ENCODE results near the gene DNAH7. TPM values are rescaled to one million over a fixed set of nuclear protein-coding genes. Genes with fewer than 3 reads are reported as not detected.

Gene DNAH7
- total and polyA plus RNA-seq, 2 of the 8 experiments (the other 6 are each of a cell fraction or from before 2014, with no cell fraction given), result 0.07 to 0.08 TPM

DNA sequence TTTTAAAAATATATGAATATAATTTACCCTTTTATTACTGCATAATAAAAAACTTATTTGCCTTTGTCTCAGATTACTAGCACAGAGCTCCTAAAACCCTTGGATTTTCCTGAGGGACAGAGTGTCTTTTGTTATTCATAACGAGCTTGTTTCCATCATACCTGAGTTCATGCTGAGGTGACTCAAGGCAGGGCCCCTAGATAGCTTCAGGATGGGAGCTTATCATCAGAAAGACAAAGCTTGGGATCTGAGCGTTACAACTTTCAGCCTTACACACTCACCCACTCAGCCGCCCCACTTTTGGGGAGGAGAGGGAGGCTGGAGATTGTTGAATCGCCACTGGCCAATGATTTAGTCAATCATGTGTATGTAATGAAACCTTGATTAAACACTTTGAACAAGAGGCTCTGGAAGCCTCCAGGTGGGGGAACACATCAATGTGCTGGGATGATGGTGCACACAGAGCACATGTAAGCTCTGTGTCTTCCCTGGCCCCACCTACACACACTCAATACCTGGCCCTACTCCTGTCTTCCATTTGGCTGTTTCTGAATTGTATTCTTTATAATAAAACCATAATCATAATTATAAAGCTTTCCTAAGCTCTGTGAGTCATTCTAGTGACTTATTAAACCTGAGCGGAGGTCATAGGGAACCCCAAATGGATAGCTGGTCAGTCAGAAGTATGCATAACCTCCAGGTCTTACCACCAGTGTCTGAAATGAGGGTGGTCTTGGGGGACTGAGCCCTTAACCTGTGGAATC lies 28.5 kb upstream of the DNAH7 start:
- H3K18ac ChIP-seq (ENCODE audit: extremely low read depth, low read length), result peak overlapping the region; percentile 65; the same call in 1 of the 2 replicates
- H3K27ac ChIP-seq (ENCODE audit: low read depth, low read length), result peak overlapping the region; percentile 64; the same call in 1 of the 2 replicates
- 30% methylated on average over 5 of the region's 5 CpGs; no CpG with 5 or more reads in 1 of the 2 experiments for WGBS, 2 experiments (ENCODE audit: extremely low coverage in 1 of 2, insufficient coverage in 1 of 2, insufficient read length in 1 of 2, insufficient replicate concordance in 2 of 2, low coverage in 1 of 2, low lambda C conversion rate in 2 of 2, missing lambda C conversion rate in 1 of 2)

More for the DNA sequence above, 28.5 kb upstream of the DNAH7 start:
- Histone ChIP-seq H2AFZ (ENCODE audit: low read length) (peak overlapping the region; percentile 46; the same call in 1 of the 2 replicates), H4K8ac (ENCODE audit: extremely low read depth, insufficient read depth, low read length) (no peak overlapping the region), H3K56ac (replicated peaks; ENCODE audit: insufficient read length, low read depth, low read length) (no peak overlapping the region), H3K14ac (ENCODE audit: insufficient read length) (no peak overlapping the region), H3K36me3 (ENCODE audit: control insufficient read depth in 2 of 4, insufficient read depth in 4 of 4, low read length in 3 of 4) (no peaks in the 10 kb centered on the region), H3K9ac (replicated peaks in 1 of 4; ENCODE audit: extremely low read depth in 1 of 4, low read depth in 3 of 4, low read length in 3 of 4) (0 out of 7 replicates have a peak overlapping the region, but pooled peaks of 1 of the 4 experiments have one; percentile 27), H2BK5ac (ENCODE audit: low read depth, low read length) (peak overlapping the region; percentile 75; the same call in 1 of the 2 replicates), H3K23ac (ENCODE audit: insufficient read length) (no peak overlapping the region), H3K79me1 (ENCODE audit: low read depth, low read length) (no peaks in the 10 kb centered on the region), H2BK20ac (ENCODE audit: low read length) (peak overlapping the region; percentile 93), H2BK120ac (replicated peaks; ENCODE audit: low read depth, low read length) (peak overlapping the region; percentile 86), H2BK12ac (ENCODE audit: low read depth, low read length) (peak overlapping the region; percentile 95), H3K4me3 (ENCODE audit: extremely low read depth in 1 of 4, insufficient read depth in 2 of 4, low read depth in 3 of 4, low read length in 4 of 4) (peak overlapping the region in 3 of 4 experiments; percentile 13 to 28 (median 14); a peak in 1 of 8 replicates), H4K91ac (replicated peaks; ENCODE audit: insufficient read length, low read length) (peak overlapping the region; percentile 58), H3K79me2 (ENCODE audit: control insufficient read depth in 1 of 2, insufficient read depth in 2 of 2, low read length in 2 of 2) (no peaks in the 10 kb centered on the region), H4K20me1 (replicated peaks in 1 of 2; ENCODE audit: control insufficient read depth in 1 of 2, insufficient read depth in 2 of 2, low read length in 2 of 2) (no peaks in the 10 kb centered on the region), H2AK5ac (ENCODE audit: low read depth, low read length) (no peak overlapping the region), H3K4ac (replicated peaks; ENCODE audit: insufficient read length, low read depth, low read length) (no peak overlapping the region), H3K23me2 (ENCODE audit: low read depth, low read length) (no peaks in the 10 kb centered on the region; the same call in 1 of the 2 replicates), H2BK15ac (ENCODE audit: low read length) (no peak overlapping the region), H3K4me2 (ENCODE audit: insufficient read depth in 1 of 2, low read depth in 2 of 2, low read length in 2 of 2) (peak overlapping the region; percentile 39 to 59), H4K5ac (ENCODE audit: insufficient read length, low read depth, low read length) (no peak overlapping the region), H3K9me3 (ENCODE audit: insufficient read depth in 2 of 2, low read depth in 1 of 2, low read length in 1 of 2) (no peaks in the 10 kb centered on the region; a peak in 1 of 4 replicates), H3K27me3 (replicated peaks in 1 of 4; ENCODE audit: control insufficient read depth in 3 of 4, extremely low read depth in 1 of 4, insufficient read depth in 3 of 4, low read length in 3 of 4) (no peaks in the 10 kb centered on the region), H3K4me1 (replicated peaks in 1 of 4; ENCODE audit: control insufficient read depth in 3 of 4, insufficient read depth in 4 of 4, low read length in 3 of 4) (peaks cover 4 to 10% (median 9%) of the 10 kb centered on the region in 4 experiments; a peak in 5 of 7 replicates)
- CTCF ChIA-PET (ENCODE audit: partially characterized antibody), result interaction anchor here (0.6 to 3.2 kb wide), 7 partner anchors 10 to 182 kb away, joined by 3 to 25 read pairs (median 4); partner anchors contain the start of gene DNAH7
- FAIRE-seq (peak; percentile 96), DNase-seq (ENCODE audit: low read depth in 1 of 2, low spot score in 2 of 2) (no peak)
- peak; percentile 9; the same call in 1 of the 2 replicates for TF ChIP-seq TEAD4 (IDR thresholded peaks at IDR 0.05; ENCODE audit: low read depth, low read length)
- TF ChIP-seq SIX5 (IDR thresholded peaks at IDR 0.05; ENCODE audit: low read depth, low read length), result no peak
- peak; percentile 75; the same call in 1 of the 2 replicates for TF ChIP-seq POU5F1 (IDR thresholded peaks at IDR 0.05; ENCODE audit: low read depth, low read length)
- no peak for TF ChIP-seq NANOG (IDR thresholded peaks at IDR 0.05; ENCODE audit: insufficient read depth, low read depth, low read length, poor library complexity, severe bottlenecking)
- peak; percentile 53 for TF ChIP-seq ASH2L (IDR thresholded peaks at IDR 0.05; ENCODE audit: low read length)
- peak; percentile 67 for TF ChIP-seq SP1 (IDR thresholded peaks at IDR 0.05; ENCODE audit: low read depth, low read length)
- 0 out of 2 replicates have a peak, but pooled peaks have one; percentile 46 for TF ChIP-seq RXRA (IDR thresholded peaks at IDR 0.05; ENCODE audit: insufficient read depth, low read depth, low read length)
- TF ChIP-seq MAX (IDR thresholded peaks at IDR 0.05), result 0 out of 2 replicates have a peak, but pooled peaks have one; percentile 25
- POLR2A ChIA-PET (ENCODE audit: partially characterized antibody), result interaction anchor here (0.5 kb wide), 1 partner anchor 8 kb away, joined by 5 read pairs; no protein-coding TSS in a partner anchor
